K562 (cell line): ENCODE data around the gene SART3. TPM values are rescaled to one million over a fixed set of nuclear protein-coding genes. Genes with fewer than 3 reads are reported as not detected.

Source experiments
- DIDO1 ChIP-seq: fragments of 450-650 bp; IDR thresholded peaks from 2 replicates; pipeline ENCODE4 v1.6.1; 2016; ENCODE audit warnings: low read depth, missing biosample characterization, missing genetic modification characterization
- DPF2 ChIP-seq: fragments of 450-650 bp; IDR thresholded peaks from 2 replicates; pipeline ENCODE4 v1.6.1; 2016
- HMG20A ChIP-seq: fragments of 450-650 bp; formaldehyde crosslinking; conservative IDR thresholded peaks from 2 replicates; pipeline ENCODE4 v1.4.0; 2020; ENCODE audit warnings: mild to moderate bottlenecking, mixed read lengths
- HNRNPLL ChIP-seq: fragments of 200-400 bp; formaldehyde crosslinking; IDR thresholded peaks from 2 replicates; pipeline ENCODE4 v1.6.1; 2017; ENCODE audit warnings: low read length, low read depth, mild to moderate bottlenecking; ENCODE audit not compliant: poor library complexity, severe bottlenecking
- KDM5B ChIP-seq: fragments of 200-600 bp; sonication (generic); IDR thresholded peaks from 2 replicates; pipeline ENCODE4 v1.6.1; 2012; ENCODE audit warnings: low read depth, mild to moderate bottlenecking, moderate library complexity, low read length, control low read depth, inconsistent platforms; ENCODE audit not compliant: insufficient replicate concordance
- NFE2L1 ChIP-seq: fragments of 450-650 bp; IDR thresholded peaks from 2 replicates; pipeline ENCODE4 v1.6.1; 2016; ENCODE audit warnings: missing genetic modification characterization, low read depth, mild to moderate bottlenecking, missing compliant biosample characterization, moderate library complexity, borderline replicate concordance
- POLR3G ChIP-seq: IDR thresholded peaks from 2 replicates; pipeline ENCODE4 v1.6.1; 2011; ENCODE audit not compliant: insufficient read length, insufficient replicate concordance; ENCODE audit errors: extremely low read depth
- SPI1 ChIP-seq: IDR thresholded peaks from 2 replicates; pipeline ENCODE4 v1.6.1; 2011; ENCODE audit warnings: low read depth, low read length, control low read depth, borderline replicate concordance
- SRSF3 ChIP-seq: fragments of 200-400 bp; formaldehyde crosslinking; IDR thresholded peaks from 2 replicates; pipeline ENCODE4 v1.6.1; 2016; ENCODE audit warnings: mild to moderate bottlenecking, low read length, moderate library complexity; ENCODE audit not compliant: insufficient read depth
- STAG1 ChIP-seq: sonication (generic); formaldehyde crosslinking; IDR thresholded peaks from 2 replicates; pipeline ENCODE4 v1.5.0; 2020; ENCODE audit warnings: missing genetic modification reagents, borderline replicate concordance
- TCF7L2 ChIP-seq: fragments of 150-350 bp; IDR thresholded peaks from 2 replicates; pipeline ENCODE4 v1.6.1; 2016; ENCODE audit warnings: low read depth, mild to moderate bottlenecking, low read length, moderate library complexity
- ZBED1 ChIP-seq: IDR thresholded peaks from 2 replicates; pipeline ENCODE4 v1.6.1; 2014
- ZFP1 ChIP-seq: fragments of 450-650 bp; formaldehyde crosslinking; IDR thresholded peaks from 2 replicates; pipeline ENCODE4 v1.4.0; 2020; ENCODE audit warnings: mild to moderate bottlenecking, mixed read lengths
- ZNF12 ChIP-seq: sonication (generic); formaldehyde crosslinking; IDR thresholded peaks from 2 replicates; pipeline ENCODE4 v1.4.0; 2020; ENCODE audit warnings: mild to moderate bottlenecking, missing genetic modification reagents
- ZNF324 ChIP-seq: fragments of 250-450 bp; sonication (Bioruptor Pico); IDR thresholded peaks from 2 replicates; pipeline ENCODE4 v1.4.0; 2020; ENCODE audit warnings: mild to moderate bottlenecking
- ZNF76 ChIP-seq: fragments of 250-450 bp; sonication (Bioruptor Pico); IDR thresholded peaks from 2 replicates; pipeline ENCODE4 v1.4.0; 2020; ENCODE audit warnings: mild to moderate bottlenecking, moderate library complexity, borderline replicate concordance
- polyA plus RNA-seq, 8 experiments: library from polyadenylated mRNA; depleted of rRNA in 4 of 8; stranded (reverse) in 5 of 8; unstranded in 3 of 8; fragments of >200 nt; fragmentation: Nextera tagmentation in 2 of 8; fragmentation: Illumina TruSeq in 1 of 8; extraction: Ambion mirVana in 2 of 8; extraction: Trizol in 1 of 8; gene quantifications; 2 replicates each; pipeline versions ENCODE4 v1.2.1 to v1.2.3, GENCODE V29; 2011 to 2014; ENCODE audit warnings: inconsistent platforms in 1 of 8, missing spikeins in 1 of 8
- total RNA-seq, 7 experiments: library from RNA; depleted of rRNA in 6 of 7; stranded (reverse); fragments of >200 nt in 6 of 7; fragmentation: Illumina TruSeq in 2 of 7; extraction: Trizol in 2 of 7; gene quantifications; 2 replicates each; pipeline versions ENCODE4 v1.2.1 to v1.2.3, GENCODE V29; 2011 to 2021; ENCODE audit warnings: low replicate concordance in 1 of 7
- TF ChIP-seq, protein P1 (sequence below): fragments of 250-450 bp; sonication (Bioruptor Pico); IDR thresholded peaks from 2 replicates; pipeline ENCODE4 v1.9.0; 2021; ENCODE audit warnings: mild to moderate bottlenecking
- TF ChIP-seq, protein P2 (sequence below): sonication (generic); formaldehyde crosslinking; IDR thresholded peaks from 2 replicates; pipeline ENCODE4 v1.8.0; 2022; ENCODE audit warnings: mild to moderate bottlenecking, low read depth, missing genetic modification reagents
- TF ChIP-seq, protein P3 (sequence below): fragments of 450-650 bp; IDR thresholded peaks from 2 replicates; pipeline ENCODE4 v1.6.1; 2016; ENCODE audit warnings: mild to moderate bottlenecking
- TF ChIP-seq, protein P4 (sequence below): fragments of 250-450 bp; sonication (Bioruptor Pico); IDR thresholded peaks from 2 replicates; pipeline ENCODE4 v1.4.0; 2020; ENCODE audit warnings: mild to moderate bottlenecking, moderate library complexity

The SART3 gene
- total and polyA plus RNA-seq, 9 of the 15 experiments (the other 6 are each of a cell fraction or from before 2014, with no cell fraction given): 8.9 to 167 (median 56.7) TPM

DNA sequence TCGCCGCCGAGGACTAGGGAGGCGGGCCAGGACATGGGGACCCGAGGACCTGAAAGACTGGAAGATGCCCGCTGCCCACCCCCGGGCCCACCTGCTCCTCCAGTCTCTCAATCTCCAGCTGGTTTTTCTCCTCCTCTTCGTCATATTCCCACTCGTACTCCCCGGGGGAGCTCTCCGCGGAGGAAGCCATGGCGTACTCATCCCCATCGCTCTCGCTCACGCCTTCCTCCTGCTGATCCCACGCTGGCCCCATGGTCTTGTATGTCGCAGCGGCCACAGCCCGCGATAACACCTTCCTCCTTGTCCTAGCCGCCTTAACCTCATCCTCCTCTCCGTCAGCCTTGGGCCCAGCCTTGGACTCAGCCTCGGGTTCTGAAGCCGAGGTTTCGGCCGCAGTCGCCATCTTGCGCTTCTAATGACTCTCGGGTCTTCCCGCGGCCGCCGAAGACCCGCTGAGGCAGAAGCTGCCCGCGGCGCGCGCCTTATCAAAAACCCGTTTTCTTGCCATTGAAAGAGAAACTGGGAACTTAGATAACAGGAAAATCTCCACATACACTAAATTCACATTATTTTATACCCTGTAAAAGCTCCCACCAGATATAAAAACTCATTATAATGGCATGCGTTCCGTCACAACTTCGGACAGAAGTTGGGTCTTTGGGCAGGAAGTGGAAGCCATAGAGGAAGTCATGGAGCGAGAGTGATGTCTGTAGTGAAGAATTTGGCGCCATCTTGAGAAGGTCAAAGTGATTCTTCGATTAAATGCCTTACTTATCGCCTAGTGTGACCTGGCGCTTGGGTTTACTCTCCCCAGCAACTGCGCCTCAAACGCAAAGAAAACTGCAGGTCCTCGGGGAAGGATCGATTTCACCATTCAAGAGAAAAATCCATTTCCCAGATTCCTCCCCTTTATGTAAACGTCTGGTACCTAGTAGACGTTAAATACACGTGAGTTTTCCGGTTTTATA is at the start of gene SART3 (continued):
- TF ChIP-seq, protein P1, sequence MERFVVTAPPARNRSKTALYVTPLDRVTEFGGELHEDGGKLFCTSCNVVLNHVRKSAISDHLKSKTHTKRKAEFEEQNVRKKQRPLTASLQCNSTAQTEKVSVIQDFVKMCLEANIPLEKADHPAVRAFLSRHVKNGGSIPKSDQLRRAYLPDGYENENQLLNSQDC (CRISPR knock-in tag): peak; percentile 77; the same call in 1 of the 2 replicates
- TF ChIP-seq ZNF76 (CRISPR knock-in tag): no peak
- no peak for TF ChIP-seq ZBED1
- no peak for TF ChIP-seq POLR3G
- TF ChIP-seq DIDO1 (tag): peak; percentile 80
- TF ChIP-seq NFE2L1 (tag): no peak
- TF ChIP-seq, protein P2, sequence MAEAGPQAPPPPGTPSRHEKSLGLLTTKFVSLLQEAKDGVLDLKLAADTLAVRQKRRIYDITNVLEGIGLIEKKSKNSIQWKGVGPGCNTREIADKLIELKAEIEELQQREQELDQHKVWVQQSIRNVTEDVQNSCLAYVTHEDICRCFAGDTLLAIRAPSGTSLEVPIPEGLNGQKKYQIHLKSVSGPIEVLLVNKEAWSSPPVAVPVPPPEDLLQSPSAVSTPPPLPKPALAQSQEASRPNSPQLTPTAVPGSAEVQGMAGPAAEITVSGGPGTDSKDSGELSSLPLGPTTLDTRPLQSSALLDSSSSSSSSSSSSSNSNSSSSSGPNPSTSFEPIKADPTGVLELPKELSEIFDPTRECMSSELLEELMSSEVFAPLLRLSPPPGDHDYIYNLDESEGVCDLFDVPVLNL (CRISPR knock-in tag): no peak; the same call in 1 of the 2 replicates
- no peak for TF ChIP-seq STAG1 (CRISPR knock-in tag)
- TF ChIP-seq ZNF324 (CRISPR knock-in tag): no peak
- no peak for TF ChIP-seq ZNF12 (CRISPR knock-in tag)
- peak; percentile 92 for TF ChIP-seq SPI1
- TF ChIP-seq, protein P3, sequence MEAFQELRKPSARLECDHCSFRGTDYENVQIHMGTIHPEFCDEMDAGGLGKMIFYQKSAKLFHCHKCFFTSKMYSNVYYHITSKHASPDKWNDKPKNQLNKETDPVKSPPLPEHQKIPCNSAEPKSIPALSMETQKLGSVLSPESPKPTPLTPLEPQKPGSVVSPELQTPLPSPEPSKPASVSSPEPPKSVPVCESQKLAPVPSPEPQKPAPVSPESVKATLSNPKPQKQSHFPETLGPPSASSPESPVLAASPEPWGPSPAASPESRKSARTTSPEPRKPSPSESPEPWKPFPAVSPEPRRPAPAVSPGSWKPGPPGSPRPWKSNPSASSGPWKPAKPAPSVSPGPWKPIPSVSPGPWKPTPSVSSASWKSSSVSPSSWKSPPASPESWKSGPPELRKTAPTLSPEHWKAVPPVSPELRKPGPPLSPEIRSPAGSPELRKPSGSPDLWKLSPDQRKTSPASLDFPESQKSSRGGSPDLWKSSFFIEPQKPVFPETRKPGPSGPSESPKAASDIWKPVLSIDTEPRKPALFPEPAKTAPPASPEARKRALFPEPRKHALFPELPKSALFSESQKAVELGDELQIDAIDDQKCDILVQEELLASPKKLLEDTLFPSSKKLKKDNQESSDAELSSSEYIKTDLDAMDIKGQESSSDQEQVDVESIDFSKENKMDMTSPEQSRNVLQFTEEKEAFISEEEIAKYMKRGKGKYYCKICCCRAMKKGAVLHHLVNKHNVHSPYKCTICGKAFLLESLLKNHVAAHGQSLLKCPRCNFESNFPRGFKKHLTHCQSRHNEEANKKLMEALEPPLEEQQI: peak; percentile 27; the same call in 1 of the 2 replicates
- TF ChIP-seq SRSF3: no peak
- TF ChIP-seq DPF2: no peak
- no peak for TF ChIP-seq HMG20A (CRISPR knock-in tag)
- TF ChIP-seq ZFP1 (CRISPR knock-in tag): no peak
- TF ChIP-seq TCF7L2: no peak
- peak; percentile 97 for TF ChIP-seq HNRNPLL
- TF ChIP-seq, protein P4, sequence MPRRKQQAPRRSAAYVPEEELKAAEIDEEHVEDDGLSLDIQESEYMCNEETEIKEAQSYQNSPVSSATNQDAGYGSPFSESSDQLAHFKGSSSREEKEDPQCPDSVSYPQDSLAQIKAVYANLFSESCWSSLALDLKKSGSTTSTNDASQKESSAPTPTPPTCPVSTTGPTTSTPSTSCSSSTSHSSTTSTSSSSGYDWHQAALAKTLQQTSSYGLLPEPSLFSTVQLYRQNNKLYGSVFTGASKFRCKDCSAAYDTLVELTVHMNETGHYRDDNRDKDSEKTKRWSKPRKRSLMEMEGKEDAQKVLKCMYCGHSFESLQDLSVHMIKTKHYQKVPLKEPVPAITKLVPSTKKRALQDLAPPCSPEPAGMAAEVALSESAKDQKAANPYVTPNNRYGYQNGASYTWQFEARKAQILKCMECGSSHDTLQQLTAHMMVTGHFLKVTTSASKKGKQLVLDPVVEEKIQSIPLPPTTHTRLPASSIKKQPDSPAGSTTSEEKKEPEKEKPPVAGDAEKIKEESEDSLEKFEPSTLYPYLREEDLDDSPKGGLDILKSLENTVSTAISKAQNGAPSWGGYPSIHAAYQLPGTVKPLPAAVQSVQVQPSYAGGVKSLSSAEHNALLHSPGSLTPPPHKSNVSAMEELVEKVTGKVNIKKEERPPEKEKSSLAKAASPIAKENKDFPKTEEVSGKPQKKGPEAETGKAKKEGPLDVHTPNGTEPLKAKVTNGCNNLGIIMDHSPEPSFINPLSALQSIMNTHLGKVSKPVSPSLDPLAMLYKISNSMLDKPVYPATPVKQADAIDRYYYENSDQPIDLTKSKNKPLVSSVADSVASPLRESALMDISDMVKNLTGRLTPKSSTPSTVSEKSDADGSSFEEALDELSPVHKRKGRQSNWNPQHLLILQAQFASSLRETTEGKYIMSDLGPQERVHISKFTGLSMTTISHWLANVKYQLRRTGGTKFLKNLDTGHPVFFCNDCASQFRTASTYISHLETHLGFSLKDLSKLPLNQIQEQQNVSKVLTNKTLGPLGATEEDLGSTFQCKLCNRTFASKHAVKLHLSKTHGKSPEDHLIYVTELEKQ: no peak
- peak; percentile 83 for TF ChIP-seq KDM5B
